Activated T-cell treated with anti-CD3 and anti-CD28 coated beads, Interleukin-2, amount 50 U/mL, for 4 hours (primary cell): ENCODE measurements around the gene GMEB2. TPM values are rescaled to one million over a fixed set of nuclear protein-coding genes. Genes with fewer than 3 reads are reported as not detected.
"Not testable (repeated sequence)": the region's sequence is repeated elsewhere in the genome, so short reads cannot be mapped to it uniquely, and the experiment has no call there.

Source experiments
- ATAC-seq, 2 donors: fragments of 200-7000 bp; cut with Tn5 transposase; one replicate each; pipeline ENCODE4 v1.10.0; 2021
- DNase-seq: peaks from one replicate; pipeline ENCODE4 v3.0.0-alpha.2; 2020
- H3K27me3 Mint-ChIP-seq: one replicate; pipeline ENCODE4 v1.8.0; 2021; ENCODE audit warnings: low read depth, mixed read lengths
- H3K36me3 Mint-ChIP-seq: one replicate; pipeline ENCODE4 v1.8.0; 2022; ENCODE audit warnings: mixed read lengths; ENCODE audit not compliant: insufficient read depth
- H3K4me1 Mint-ChIP-seq: one replicate; pipeline ENCODE4 v1.8.0; 2021; ENCODE audit warnings: low read depth, mixed read lengths
- H3K4me3 Mint-ChIP-seq: one replicate; pipeline ENCODE4 v1.8.0; 2021; ENCODE audit warnings: mild to moderate bottlenecking, moderate library complexity, mixed read lengths
- H3K9me3 Mint-ChIP-seq: one replicate; pipeline ENCODE4 v1.8.0; 2021; ENCODE audit warnings: mixed read lengths
- total RNA-seq, 3 donors: library from RNA; stranded (reverse); gene quantifications; one replicate each; pipeline ENCODE4 v1.2.1, GENCODE V29; 2021

The GMEB2 gene
- total RNA-seq, 3 donors from 2014 or later = 14.6 to 16.1 (median 15.1) TPM

DNA sequence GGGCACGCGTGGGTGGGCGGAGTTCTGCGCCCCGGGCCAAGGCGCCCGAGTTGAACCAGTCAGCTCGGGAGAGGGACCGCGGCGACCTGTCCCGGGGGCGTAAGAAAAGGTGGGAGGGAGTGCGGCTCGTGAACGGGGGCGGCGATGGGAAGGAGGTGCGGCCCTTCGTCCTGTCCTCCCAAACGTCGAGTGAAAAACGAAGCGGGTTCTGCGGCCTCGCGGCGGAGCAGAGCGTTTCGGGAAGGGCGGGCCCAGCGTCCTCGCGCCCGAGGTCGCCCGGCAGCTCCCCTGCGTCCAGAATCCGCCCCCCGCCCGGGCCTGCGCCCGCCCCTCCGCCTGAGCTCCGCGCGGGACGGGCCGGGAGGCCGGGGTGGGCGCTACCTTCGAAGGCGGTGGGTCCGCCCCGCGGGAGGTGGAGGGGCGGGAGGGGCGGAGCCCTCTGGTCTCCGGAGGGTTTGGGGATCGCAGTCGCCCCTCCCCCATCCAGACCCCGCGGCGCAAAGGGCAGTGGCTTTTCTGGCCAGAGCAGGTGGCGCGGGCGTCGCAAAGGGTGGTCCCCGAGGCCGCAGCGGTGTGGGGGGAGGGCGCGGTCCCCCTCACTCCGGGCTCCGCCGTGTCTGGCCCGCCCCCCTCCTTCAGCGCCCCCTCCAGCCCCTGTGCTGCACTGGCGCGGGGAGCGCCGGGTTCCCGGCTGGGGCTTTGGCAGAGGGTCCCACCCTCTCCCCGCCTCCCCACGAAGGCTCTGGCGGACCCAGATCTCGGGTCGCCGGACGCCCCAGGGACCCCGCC, 25.5 kb upstream of the GMEB2 start:
- DNase-seq = peak; percentile 56
- peak overlapping the region; percentile 65 for H3K4me3 Mint-ChIP-seq
- H3K36me3 Mint-ChIP-seq = no peaks in the 10 kb centered on the region
- H3K27me3 Mint-ChIP-seq = no peaks in the 10 kb centered on the region
- peak; percentile 47 to 57 for ATAC-seq
- H3K4me1 Mint-ChIP-seq = peaks cover 21% of the 10 kb centered on the region
- no peaks in the 10 kb centered on the region for H3K9me3 Mint-ChIP-seq

DNA sequence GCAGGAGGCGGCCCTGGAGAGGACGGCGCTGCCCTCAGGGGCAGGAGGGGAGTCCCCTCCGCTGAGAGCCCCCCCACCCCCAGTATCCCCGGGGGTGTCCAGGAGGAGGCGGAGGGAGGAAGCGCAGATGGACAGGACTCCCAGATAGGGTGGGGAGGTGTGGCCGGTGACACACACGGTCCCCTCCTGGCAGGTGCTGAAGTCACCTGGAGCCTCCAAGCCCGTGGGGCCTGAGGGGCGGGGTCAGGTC, 25.0 kb upstream of the GMEB2 start:
- Mint-ChIP-seq H3K36me3 (no peaks in the 10 kb centered on the region), H3K9me3 (no peaks in the 10 kb centered on the region), H3K4me3 (peak overlapping the region; percentile 80), H3K27me3 (no peaks in the 10 kb centered on the region), H3K4me1 (peaks cover 21% of the 10 kb centered on the region)
- DNase-seq = no peak
- peak; percentile 1 to 3 for ATAC-seq

DNA sequence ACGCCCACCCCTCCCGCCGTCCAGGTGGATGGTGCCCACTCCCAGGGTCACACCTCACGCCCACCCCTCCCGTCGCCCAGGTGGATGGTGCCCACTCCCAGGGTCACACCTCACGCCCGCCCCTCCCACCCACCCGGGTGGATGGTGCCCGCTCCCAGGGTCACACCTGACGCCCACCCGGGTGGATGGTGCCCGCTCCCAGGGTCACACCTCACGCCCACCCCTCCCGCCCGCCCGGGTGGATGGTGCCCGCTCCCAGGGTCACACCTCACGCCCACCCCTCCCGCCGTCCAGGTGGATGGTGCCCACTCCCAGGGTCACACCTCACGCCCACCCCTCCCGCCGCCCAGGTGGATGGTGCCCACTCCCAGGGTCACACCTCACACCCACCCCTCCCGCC, 23.6 kb upstream of the GMEB2 start:
- not testable (repeated sequence) for DNase-seq, H3K9me3 Mint-ChIP-seq, H3K4me3 Mint-ChIP-seq, ATAC-seq, H3K27me3 Mint-ChIP-seq, H3K36me3 Mint-ChIP-seq
- peaks cover 21% of the 10 kb centered on the region for H3K4me1 Mint-ChIP-seq

DNA sequence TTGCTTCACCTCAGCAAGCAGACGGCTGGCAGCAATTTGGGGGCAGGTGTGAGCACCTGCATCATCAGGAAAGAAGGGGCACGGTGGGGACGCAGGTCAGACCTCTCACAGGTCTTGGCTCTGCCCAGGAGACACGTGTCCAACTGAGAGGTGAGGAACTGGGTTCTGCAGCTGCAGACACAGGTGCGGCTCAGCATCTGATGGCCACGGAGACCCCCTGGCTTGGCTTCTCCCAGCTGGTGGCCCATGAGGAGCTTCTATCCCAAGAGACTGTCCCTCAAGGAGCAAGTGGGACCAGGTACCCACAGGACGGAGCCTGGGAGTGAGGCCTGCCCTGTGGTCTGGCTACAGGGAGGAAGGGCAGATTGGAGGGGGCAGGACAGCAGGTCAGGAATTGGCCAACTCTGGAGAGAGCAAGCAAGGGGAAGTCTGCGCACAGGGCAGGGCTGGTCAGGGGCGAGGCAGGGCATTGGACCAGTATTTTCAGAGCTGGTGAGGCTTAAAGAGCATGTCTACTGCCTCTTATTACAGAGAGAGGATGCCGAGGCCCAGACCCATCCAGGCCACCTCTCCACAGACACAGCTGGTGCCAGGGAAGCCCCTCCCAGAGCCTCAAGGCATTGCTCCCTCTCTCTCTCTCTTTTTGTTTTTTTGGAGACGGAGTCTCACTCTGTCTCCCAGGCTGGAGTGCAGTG, 22.1 kb upstream of the GMEB2 start:
- H3K9me3 Mint-ChIP-seq = no peaks in the 10 kb centered on the region
- H3K4me1 Mint-ChIP-seq = peaks cover 12% of the 10 kb centered on the region
- DNase-seq (no peak), ATAC-seq (no peak)
- H3K4me3 Mint-ChIP-seq = no peak overlapping the region
- H3K36me3 Mint-ChIP-seq = no peaks in the 10 kb centered on the region
- no peaks in the 10 kb centered on the region for H3K27me3 Mint-ChIP-seq

DNA sequence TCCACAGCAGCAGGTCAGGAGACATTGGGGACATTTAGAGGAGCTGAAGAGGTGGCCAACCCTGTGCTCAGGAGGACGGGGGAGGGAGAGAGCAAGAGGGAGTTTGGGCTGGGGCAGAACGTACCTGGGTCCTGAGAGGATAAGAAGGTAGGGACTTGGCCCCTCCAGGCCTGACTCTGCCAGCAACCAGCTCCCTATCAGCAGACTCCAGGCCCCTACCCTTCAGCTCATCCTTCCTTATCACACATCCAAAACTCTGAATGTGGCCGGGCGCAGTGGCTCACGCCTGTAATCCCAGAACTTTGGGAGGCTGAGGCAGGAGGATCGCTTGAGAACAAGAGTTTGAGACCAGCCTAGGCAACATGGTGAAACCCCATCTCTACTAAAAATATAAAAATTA, 21.3 kb upstream of the GMEB2 start:
- Mint-ChIP-seq H3K9me3 (no peaks in the 10 kb centered on the region), H3K4me1 (peaks cover 9% of the 10 kb centered on the region), H3K4me3 (no peak overlapping the region)

DNA sequence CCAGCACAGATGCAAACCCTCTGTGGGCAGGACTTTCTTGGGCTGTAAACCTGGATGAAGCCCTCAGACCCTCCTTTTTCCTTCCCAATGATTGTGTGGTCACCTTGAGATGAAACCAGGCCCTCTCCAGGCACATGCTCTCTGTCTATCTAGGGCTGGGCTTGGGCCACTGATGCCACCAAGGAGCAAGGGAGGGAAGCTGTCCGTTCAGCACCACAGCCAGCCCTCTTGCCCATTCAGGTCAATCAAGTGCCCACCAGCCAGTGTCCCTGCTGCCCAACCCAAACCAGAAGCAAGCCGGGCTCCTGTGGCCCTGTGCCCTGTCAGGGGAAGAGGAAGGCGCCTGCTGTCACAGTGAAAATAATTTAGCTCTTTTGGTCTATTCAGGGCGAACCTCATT, 18.3 kb upstream of the GMEB2 start:
- Mint-ChIP-seq H3K9me3 (no peaks in the 10 kb centered on the region), H3K27me3 (no peaks in the 10 kb centered on the region), H3K36me3 (no peaks in the 10 kb centered on the region), H3K4me3 (no peak overlapping the region), H3K4me1 (peaks cover 2% of the 10 kb centered on the region)
- ATAC-seq = no peak
- no peak for DNase-seq

More for the DNA sequence above, 21.3 kb upstream of the GMEB2 start:
- ATAC-seq = no peak
- H3K27me3 Mint-ChIP-seq = no peaks in the 10 kb centered on the region
- H3K36me3 Mint-ChIP-seq = no peaks in the 10 kb centered on the region
- DNase-seq = no peak

DNA sequence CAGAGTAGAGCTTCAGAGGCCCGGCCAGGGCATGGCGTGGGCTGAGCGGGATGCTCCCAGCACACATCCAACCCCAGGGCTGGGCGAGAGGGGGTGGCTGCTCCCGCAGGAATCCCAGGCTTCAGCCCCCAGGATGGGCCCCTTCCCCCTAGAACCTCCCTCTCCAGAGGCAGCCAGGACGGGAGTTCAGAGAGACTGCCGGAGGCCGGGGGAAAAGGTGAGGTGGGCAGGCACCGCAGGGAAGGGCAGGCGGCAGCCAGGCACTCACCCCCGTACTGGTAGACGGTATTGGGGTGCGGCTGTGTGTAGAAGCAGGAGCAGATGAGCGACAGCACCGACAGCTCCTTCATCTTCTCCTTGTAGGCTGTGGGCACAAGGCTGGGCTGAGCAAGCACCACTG, 17.0 kb upstream of the GMEB2 start:
- DNase-seq = no peak
- Mint-ChIP-seq H3K27me3 (no peaks in the 10 kb centered on the region), H3K4me3 (peak overlapping the region; percentile 71), H3K4me1 (peaks cover 12% of the 10 kb centered on the region), H3K9me3 (no peaks in the 10 kb centered on the region), H3K36me3 (no peaks in the 10 kb centered on the region)
- ATAC-seq = no peak

DNA sequence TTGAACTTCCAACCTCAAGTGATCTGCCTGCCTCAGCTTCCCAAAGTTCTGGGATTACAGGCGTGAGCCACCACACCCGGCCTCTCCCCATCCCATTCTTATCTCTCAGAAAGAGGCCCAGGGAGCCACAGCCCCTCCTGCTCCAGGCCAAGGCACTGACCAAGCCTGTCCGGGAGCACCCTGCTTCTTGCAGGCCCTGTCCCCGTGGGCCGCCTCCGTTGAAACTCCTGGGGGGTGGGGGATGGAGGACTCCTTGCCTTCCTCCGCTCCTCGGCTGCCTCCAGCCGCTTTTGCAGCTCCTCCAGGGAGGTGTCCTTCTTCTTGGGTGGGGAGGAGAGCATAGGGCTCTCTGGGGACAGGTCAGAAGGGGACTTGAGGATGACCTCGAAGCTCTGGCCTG, 16.6 kb upstream of the GMEB2 start:
- no peaks in the 10 kb centered on the region for H3K36me3 Mint-ChIP-seq
- DNase-seq = no peak
- no peak for ATAC-seq
- H3K4me1 Mint-ChIP-seq = peaks cover 16% of the 10 kb centered on the region
- no peaks in the 10 kb centered on the region for H3K27me3 Mint-ChIP-seq
- H3K4me3 Mint-ChIP-seq = peak overlapping the region; percentile 71
- no peaks in the 10 kb centered on the region for H3K9me3 Mint-ChIP-seq

DNA sequence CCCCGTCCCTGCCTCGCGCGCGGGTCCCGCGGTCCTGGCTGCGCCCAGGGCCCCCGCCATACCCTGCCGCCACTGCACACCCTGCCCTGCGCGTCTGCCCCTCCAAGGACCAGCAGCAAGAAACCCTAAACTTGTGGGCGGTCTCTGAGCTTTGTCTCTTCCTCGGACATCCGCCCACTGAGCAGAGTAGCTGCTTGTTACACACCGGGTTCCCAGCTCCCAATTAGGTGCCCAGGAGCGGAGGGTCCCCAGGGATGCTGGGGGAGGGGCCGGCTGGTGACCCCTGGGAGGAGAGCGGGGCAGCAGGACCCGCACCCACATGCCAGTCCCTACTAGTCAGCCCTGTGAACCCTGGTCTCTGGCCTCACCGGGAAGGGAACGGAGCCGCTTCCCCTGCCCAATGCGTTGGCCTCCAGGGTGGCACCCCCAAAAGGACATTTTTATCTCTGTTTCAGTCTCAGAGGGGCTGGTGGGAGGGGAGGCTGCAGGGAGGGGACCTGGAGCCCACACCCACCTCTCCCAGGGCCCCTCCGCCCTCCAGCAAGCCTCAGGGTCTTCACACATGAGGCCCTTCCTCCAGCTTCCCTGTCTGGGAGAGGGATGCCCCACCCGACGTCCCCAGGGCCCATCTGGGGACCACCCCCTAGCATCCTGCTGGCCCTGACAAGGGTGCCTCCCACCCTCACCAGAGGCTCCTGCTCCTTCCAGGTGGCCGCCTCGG, 15.8 kb upstream of the GMEB2 start:
- no peaks in the 10 kb centered on the region for H3K36me3 Mint-ChIP-seq
- peak in 1 of 2 donors; percentile 0 for ATAC-seq
- peak overlapping the region; percentile 71 for H3K4me3 Mint-ChIP-seq
- no peak for DNase-seq
- H3K4me1 Mint-ChIP-seq = peaks cover 21% of the 10 kb centered on the region
- no peaks in the 10 kb centered on the region for H3K9me3 Mint-ChIP-seq
- no peaks in the 10 kb centered on the region for H3K27me3 Mint-ChIP-seq

DNA sequence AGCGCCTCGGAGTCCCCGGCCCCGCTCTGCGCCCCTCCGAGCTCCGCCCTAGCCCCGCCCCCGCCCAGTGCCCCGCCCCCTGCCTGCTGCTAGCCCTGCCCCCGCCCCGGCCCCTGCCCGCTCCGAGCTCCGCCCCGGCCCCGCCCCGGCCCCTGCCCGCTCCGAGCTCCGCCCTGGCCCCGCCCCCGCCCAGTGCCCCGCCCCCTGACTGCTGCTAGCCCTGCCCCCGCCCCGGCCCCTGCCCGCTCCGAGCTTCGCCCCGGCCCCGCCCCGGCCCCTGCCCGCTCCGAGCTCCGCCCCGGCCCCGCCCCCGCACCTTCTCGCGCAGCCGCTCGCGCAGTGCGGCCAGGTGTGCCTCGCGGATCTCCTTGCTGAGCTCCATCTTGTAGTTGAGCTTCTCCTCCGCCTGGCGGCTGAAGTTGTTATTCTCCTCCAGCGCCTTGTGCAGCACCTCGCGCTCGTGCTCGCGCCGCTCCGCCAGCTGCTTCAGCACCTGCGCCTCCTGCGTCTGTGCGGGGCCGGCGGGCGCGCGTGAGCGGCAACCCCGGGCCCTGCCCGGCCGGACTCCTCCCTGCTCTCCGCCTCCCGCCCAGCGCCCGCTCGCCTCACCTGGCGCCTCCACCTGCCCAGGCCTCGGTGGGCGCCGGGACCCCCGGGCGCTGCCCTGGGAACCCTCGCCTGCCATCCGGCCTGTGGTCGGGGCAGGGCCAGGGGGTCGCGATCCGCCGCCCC, 15.1 kb upstream of the GMEB2 start:
- Mint-ChIP-seq H3K9me3 (no peaks in the 10 kb centered on the region), H3K27me3 (no peaks in the 10 kb centered on the region)

DNA sequence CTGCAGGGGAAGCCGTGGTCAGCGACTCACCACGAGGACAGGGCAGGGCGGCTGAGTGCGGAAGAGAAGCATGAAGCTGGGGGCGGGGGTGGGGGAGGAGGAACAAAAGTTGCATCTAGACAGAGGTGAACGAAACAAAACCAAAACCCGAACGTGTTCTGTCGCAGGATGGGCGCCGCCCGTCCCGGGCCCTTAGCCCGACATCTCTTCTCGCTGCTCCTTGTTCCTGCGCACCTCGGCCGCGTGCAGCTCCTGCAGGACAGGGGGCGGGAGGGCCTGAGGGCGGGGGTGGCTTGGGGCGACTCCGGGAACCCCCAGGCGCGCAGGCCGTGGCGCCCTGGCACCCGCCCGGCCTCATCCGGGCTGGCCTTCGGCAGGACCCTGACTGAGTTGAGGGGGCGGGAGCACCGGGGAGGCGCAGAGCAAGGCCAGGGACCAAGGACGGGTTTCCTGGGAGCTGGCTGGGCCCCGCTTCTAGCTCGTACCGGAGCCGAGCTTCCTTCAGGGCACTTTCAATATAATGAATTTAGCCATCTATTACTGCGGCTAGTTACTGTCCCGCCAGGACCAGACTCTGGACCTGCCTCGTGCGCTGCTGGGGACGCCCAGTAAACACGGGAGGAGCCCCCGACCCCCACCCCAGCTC, 14.4 kb upstream of the GMEB2 start:
- H3K4me3 Mint-ChIP-seq = peak overlapping the region; percentile 73
- H3K9me3 Mint-ChIP-seq = no peaks in the 10 kb centered on the region
- H3K4me1 Mint-ChIP-seq = peaks cover 33% of the 10 kb centered on the region
- H3K27me3 Mint-ChIP-seq = no peaks in the 10 kb centered on the region
- peak; percentile 45 for DNase-seq
- ATAC-seq = peak; percentile 48 to 51
- no peaks in the 10 kb centered on the region for H3K36me3 Mint-ChIP-seq

More for the DNA sequence above, 15.1 kb upstream of the GMEB2 start:
- Mint-ChIP-seq H3K4me1 (peaks cover 28% of the 10 kb centered on the region), H3K36me3 (no peaks in the 10 kb centered on the region), H3K4me3 (peak overlapping the region; percentile 73)
- DNase-seq = peak; percentile 97
- ATAC-seq = peak; percentile 72 to 76

DNA sequence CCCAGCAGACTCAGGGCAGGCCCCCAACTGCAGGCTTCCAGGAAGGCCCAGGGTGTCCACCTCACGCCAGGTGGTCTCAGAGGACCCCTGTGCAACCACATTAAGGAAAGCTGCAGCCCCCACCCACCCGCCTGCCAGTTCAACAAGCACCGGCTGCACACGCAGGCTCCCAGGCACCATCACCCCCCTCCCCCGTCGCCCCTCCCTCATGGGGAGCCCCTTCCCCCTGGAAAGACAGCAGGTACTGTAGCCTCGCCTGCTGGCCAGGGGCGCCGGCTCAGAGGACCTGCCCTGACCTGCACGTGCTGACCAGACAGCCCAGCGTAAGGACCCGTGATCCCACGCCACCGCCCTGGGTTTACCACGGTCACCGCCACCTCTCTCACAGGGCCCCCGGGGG, 13.8 kb upstream of the GMEB2 start:
- H3K36me3 Mint-ChIP-seq, ATAC-seq, H3K27me3 Mint-ChIP-seq, H3K9me3 Mint-ChIP-seq, DNase-seq: not testable (repeated sequence)
- Mint-ChIP-seq H3K4me1 (peaks cover 38% of the 10 kb centered on the region), H3K4me3 (peak overlapping the region; percentile 84)

DNA sequence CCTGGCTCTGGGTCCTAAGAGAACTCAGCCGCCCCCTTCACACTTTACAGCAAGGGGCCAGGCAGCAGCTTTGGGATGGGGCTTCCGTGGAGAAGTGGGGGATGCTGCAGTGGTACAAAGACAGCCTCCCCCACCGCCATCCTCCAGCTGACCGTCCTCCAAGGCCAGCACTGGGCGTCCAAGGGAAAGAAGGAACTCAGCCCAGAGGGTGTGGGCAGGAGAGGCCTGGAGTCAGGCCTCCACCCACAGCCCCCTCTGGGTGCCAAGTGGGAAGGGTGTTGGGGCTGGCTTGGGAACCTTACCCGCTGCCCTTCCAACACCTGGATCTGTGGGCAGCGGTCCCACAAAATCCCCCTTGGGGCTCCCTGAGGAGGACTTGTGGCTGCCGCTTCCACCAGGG, 13.2 kb upstream of the GMEB2 start:
- Mint-ChIP-seq H3K9me3 (no peaks in the 10 kb centered on the region), H3K36me3 (no peaks in the 10 kb centered on the region), H3K4me1 (peaks cover 44% of the 10 kb centered on the region), H3K27me3 (no peaks in the 10 kb centered on the region), H3K4me3 (peak overlapping the region; percentile 84)
- ATAC-seq (no peak), DNase-seq (no peak)
